Mesodermal cell (in vitro differentiated cells): ENCODE results near the gene GOLGB1.

Experiments
- H3K27ac ChIP-seq: 2 replicates; pipeline ENCODE4 v1.7.0; 2013; ENCODE audit warnings: mild to moderate bottlenecking, low read depth, low read length, moderate library complexity; ENCODE audit not compliant: severe bottlenecking
- H3K36me3 ChIP-seq: 2 replicates; pipeline ENCODE4 v1.7.1; 2013; ENCODE audit warnings: mild to moderate bottlenecking, low read length, moderate library complexity; ENCODE audit not compliant: control insufficient read depth, insufficient read depth
- H3K4me1 ChIP-seq: one replicate; pipeline ENCODE4 v1.7.1; 2013; ENCODE audit warnings: mild to moderate bottlenecking, low read length; ENCODE audit not compliant: insufficient read depth, control insufficient read depth, poor library complexity, severe bottlenecking
- H3K4me3 ChIP-seq: 2 replicates; pipeline ENCODE4 v1.7.0; 2013; ENCODE audit warnings: low read length, control low read depth, mild to moderate bottlenecking; ENCODE audit not compliant: insufficient read depth, poor library complexity, severe bottlenecking; ENCODE audit errors: extremely low read depth
- H3K9me3 ChIP-seq: 2 replicates; pipeline ENCODE4 v1.7.1; 2013; ENCODE audit warnings: mild to moderate bottlenecking, low read length, moderate library complexity; ENCODE audit not compliant: control insufficient read depth
- WGBS, 2 experiments: methylation state at CpG; one replicate each; pipeline ENCODE4 v1.1.5; 2013; ENCODE audit warnings: missing lambda C conversion rate in 2 of 2; ENCODE audit not compliant: insufficient coverage in 2 of 2; 5-methylcytosine and 5-hydroxymethylcytosine counted together

The GOLGB1 gene

DNA sequence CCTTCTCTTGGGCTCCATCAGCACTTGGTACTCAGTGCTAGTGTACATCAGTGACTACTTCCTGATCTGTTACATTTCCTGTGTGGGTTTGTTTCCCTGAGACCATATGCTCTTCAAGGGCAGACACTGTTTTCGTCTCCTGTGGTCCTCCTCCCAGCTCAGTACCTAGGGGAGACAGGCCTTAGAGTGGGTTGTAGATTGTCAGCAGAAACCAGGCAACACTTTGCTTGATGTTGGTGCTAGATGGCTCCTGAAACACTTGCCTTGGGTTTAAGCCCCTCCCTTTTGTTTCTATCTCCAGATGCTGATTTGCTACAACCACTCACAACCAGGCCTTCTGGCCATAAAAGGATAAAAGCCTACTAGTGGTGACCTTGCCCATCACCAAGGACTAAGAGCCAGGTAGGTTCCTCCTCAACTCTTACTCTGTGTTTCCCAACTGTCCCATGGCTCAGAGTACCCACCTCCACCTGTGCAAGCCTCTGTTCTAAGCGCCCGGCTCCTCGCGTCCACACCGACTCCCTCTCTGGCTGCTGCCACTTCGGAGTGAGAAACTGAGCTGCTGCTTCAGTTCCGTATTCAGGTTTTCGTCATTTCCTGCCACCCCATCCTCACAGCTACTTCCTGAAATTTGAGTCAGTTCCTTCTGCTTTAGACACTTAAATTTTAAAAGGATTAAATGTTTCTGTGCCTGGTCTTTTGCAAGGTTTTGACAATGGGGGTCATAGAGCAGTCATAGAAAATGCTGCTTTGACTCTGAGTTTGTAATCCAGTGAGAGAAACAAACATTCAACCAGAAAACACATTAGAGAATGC lies 89.0 kb downstream of the GOLGB1 start, which contains the start of gene HCLS1:
TSS of gene HCLS1 (minus strand) at position 548 of the 816 bp plus-strand sequence. CDS start 2,556 bp downstream, outside the sequence.
- Histone ChIP-seq H3K4me3 (no peak within 1 kb of the TSS), H3K36me3 (peaks cover 41% of the 10 kb centered on the region), H3K9me3 (no peaks in the 10 kb centered on the region), H3K27ac (peak within 1 kb of the TSS; percentile 43), H3K4me1 (peaks cover 22% of the 10 kb centered on the region)
- 94% methylated on average over 8 to 9 of the region's 9 CpGs for WGBS, 2 experiments

DNA sequence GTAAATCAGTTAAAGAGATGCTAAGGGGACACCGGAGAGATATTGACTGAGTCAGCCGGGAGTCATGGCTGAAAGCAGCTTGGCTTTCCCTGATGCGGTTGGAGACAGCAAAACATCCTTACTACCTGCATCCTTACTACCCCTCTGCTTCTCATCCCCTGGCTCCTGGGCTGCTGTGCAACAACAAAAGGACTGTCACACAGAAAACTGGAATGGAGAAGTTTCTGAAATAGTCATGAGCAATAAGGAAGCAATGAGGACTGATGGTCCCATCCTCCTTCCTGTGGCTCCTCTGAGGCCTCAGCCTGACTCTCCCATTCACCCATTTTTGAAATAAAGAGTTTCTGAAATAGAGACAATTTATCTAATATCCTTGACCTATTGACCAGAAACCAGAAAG lies 90.0 kb downstream of the GOLGB1 start:
- WGBS, 2 experiments, result 95% methylated on average over 3 of the region's 3 CpGs; no CpG with 5 or more reads in 1 of the 2 experiments

DNA sequence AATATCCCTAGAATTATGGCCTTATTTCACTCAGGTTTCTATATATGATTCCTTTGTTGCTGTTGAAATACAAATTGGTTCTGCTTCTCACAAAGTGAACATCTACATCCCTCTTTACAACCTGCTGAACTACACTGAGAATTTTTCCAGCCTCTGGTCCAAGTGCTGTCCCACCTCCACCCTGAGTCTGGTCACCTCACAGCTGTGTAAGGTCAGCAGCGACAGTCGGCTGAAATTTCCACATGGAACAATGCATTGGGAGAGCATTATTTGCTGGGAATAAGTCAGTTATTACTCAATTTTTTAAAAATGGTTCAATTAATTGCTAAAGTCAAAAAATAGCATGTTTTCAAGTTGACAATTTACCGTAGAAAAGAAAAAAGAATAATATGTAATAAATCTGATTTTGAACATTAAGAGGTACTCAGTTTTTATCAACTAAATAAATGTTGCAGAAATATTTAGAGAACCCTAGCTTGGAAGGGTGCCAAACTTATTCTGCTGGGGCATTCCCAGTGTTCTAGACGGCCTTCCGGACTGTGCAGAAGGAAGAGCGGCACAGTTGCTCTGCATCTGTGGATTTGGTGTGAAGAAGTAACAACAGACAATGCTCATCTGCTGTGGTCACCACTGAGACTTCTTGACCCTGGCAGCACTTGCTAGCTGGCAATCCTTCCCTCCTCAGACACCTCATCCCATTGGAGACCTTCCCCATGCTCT lies 90.7 kb downstream of the GOLGB1 start:
- Histone ChIP-seq H3K4me3 (no peak overlapping the region), H3K36me3 (peaks cover 25% of the 10 kb centered on the region), H3K9me3 (no peaks in the 10 kb centered on the region), H3K4me1 (peaks cover 15% of the 10 kb centered on the region), H3K27ac (no peak overlapping the region)
- WGBS, 2 experiments, result 86% methylated on average over 3 of the region's 6 CpGs; no CpG with 5 or more reads in 1 of the 2 experiments

More for the DNA sequence above, 90.0 kb downstream of the GOLGB1 start:
- Histone ChIP-seq H3K9me3 (no peaks in the 10 kb centered on the region), H3K36me3 (peaks cover 32% of the 10 kb centered on the region), H3K4me1 (peaks cover 20% of the 10 kb centered on the region), H3K27ac (no peak overlapping the region), H3K4me3 (no peak overlapping the region)

DNA sequence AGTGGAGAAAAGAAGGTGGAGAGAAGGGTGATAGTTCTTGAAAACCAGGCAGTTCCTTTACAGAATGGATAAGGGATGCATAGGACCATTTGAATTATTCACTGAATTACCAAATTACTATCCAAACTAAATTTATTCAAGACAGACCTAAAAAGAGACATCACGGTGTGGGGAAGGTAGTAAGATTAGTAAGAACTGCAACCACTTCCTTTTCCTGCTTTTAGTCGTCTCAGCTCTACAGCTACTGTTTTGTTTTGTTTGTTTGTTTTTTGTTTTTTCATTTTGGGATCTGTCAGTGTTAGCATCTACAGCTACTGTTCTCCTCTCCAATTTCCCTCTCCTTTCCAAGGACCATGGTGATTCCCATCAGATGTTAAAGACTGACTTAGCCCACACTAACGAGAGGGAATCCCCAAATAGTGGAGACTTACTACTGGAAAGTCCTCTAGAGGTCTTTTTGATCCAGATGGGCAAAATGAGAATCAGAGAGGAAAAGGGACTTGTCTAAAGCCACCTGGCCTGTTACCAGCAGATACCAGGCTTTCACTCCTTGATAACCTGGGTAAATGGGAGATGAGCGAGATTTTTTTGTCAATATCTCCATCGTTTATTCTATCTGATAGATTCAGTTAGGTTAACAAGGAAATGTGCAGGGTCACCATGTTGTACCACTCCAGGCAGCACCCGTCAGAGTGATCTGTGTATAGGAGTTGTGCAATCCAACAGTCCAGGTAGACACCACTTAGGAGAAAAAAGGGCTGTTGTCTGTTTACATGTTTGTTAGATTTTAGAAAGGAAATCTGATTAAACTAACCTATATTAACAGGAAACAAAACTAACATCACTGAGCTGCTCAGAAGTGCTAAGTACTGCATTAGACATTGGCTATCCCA lies 94.8 kb downstream of the GOLGB1 start:
- peaks cover 4% of the 10 kb centered on the region for H3K4me1 ChIP-seq
- no peak overlapping the region for H3K4me3 ChIP-seq
- 79 to 100% methylated on average over 3 to 4 of the region's 6 CpGs for WGBS, 2 experiments
- no peak overlapping the region for H3K27ac ChIP-seq
- H3K9me3 ChIP-seq, result no peaks in the 10 kb centered on the region
- no peaks in the 10 kb centered on the region for H3K36me3 ChIP-seq

DNA sequence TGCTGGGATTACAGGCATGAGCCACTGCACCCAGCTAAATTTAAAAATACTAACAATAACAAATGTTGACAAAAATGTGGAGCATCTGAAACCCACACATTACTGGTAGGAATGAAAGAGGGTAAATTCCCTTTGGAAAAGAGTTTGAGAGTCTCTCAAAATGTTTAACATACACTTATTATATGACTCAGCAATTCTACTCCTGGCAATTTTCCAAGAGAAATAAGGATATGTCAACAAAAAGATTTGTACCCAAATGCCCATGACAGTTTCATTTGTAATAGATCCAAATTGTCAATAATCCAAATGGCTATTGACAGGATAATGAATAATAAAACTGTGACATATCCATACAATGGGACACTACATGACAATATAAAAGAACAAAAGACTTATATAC lies 97.9 kb downstream of the GOLGB1 start:
- peaks cover 4% of the 10 kb centered on the region for H3K4me1 ChIP-seq
- H3K9me3 ChIP-seq, result no peaks in the 10 kb centered on the region
- H3K36me3 ChIP-seq, result no peaks in the 10 kb centered on the region
- no peak overlapping the region for H3K27ac ChIP-seq
- no peak overlapping the region for H3K4me3 ChIP-seq

DNA sequence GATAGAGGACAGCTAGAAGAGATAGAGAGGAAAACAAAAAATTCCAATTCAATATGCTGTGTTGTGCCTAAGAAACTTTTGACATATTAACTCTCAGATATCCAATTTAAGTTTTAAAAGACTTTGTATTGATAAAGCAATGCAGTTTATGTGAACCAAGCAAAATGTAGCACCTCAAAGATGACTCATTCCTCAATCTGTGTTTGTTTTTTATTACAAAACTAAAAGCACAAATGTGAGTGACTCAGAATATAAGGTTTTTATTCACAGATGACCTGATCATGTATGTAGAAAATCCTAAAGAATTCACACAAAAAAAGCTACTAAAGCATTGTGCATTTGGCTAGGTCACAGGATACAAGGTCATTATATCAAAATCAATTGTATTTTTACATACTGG lies 99.9 kb downstream of the GOLGB1 start:
- Histone ChIP-seq H3K27ac (no peak overlapping the region), H3K9me3 (no peaks in the 10 kb centered on the region), H3K4me3 (no peak overlapping the region), H3K4me1 (peaks cover 1% of the 10 kb centered on the region), H3K36me3 (no peaks in the 10 kb centered on the region)

DNA sequence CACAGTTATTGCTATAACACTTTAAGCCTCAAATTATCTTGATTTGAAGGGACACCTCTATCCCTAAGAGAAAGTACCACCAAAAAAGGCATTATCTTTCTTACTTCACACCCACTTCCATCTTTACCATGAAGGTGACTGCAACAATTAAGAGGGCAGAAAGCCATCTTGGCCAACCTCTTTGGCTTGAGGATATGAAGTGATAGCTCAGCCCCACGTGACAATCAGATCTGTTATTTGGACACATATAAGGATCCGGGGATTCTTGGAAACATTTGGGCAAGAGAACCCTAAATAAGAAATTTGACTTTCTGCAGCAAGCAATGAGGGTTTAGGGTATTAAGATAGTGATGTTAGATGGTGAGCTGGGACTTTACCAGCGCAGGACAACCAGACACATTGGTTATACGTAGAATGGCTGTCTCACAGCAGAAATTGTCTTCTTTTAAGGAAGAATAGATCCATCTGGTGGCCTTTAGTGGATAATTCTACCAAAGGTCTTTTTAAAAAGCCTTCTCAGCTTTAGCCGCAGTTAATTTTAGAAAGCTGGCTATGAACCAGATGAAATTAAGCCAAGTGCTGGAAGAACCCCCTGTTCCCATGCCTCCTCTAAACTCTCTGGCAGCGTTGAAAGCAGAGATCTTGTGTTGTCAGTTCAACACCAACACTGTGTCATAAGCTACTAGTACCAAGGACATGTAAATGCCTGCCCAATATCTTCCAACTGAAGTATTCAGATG lies 101.2 kb downstream of the GOLGB1 start:
- no peak overlapping the region for H3K4me3 ChIP-seq
- H3K9me3 ChIP-seq, result no peaks in the 10 kb centered on the region
- H3K27ac ChIP-seq, result no peak overlapping the region
- H3K4me1 ChIP-seq, result no peaks in the 10 kb centered on the region
- no peaks in the 10 kb centered on the region for H3K36me3 ChIP-seq
- WGBS, 2 experiments, result 77 to 90% methylated on average over 5 of the region's 6 CpGs

DNA sequence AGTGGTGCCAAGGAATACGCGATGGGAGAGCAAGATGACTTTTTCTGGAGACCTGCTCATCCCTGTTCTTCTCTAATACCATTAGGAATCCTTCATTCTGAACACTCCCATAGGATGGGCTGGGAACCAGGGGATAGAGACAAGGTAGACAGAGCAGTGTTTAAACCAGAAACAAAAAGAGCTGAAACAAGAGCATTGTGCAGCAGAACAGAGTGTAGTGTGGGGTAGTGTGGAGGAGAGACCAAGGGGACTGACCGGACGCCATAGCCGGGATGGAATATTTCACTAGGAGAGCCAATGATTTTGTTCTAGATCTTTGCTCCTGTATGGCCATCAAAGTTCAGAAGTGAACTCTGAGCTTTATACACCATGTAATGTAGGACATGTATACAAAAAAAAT lies 104.5 kb downstream of the GOLGB1 start:
- WGBS, 2 experiments, result 100% methylated on average over 3 of the region's 5 CpGs
- H3K4me1 ChIP-seq, result no peaks in the 10 kb centered on the region
- H3K27ac ChIP-seq, result no peak overlapping the region
- H3K4me3 ChIP-seq, result no peak overlapping the region
- no peaks in the 10 kb centered on the region for H3K36me3 ChIP-seq
- H3K9me3 ChIP-seq, result no peaks in the 10 kb centered on the region

DNA sequence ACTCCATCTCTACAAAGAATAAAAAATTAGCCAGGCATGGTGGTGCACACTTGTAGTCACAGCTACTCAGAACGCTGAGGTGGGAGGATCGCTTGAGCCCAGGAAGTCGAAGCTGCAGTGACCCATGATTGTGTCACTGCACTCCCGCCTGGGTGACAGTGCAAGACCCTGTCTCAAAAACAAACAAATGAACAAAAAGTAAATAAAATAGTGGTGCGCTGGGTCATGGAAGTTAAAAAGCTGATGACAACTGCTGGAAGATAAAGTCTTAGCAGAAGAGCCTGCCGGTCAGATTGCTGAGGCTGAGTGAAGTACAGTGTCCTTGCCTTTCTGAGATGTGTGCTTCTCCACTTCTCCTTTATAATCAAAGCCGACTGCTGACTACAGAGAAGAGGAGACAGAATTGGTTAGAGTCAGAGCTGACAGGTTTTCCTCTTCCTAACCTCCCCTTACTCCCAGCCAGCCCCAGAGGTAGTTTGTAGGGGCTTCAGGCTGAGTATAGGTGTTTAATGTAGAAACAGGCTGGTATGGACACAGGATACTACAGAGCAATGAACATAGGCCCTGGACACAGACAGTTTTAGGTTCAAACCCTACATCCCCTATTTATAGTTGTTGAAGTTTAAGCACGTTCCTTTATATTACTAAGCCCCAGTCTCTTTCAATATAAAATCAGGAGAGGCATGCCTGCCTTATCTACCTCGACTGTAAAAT lies 106.8 kb downstream of the GOLGB1 start:
- Histone ChIP-seq H3K36me3 (no peaks in the 10 kb centered on the region), H3K4me3 (no peak overlapping the region), H3K4me1 (no peaks in the 10 kb centered on the region), H3K9me3 (no peaks in the 10 kb centered on the region), H3K27ac (no peak overlapping the region)
- WGBS, 2 experiments, result 90 to 97% methylated on average over 3 to 7 of the region's 9 CpGs
